H1 (cell line): Measurements from ENCODE around the gene RBM43. TPM values are rescaled to one million over a fixed set of nuclear protein-coding genes. Genes with fewer than 3 reads are reported as not detected.

ENCODE experiments used
- CTCF ChIA-PET: fragments of 300-600 bp; sonication (Branson Sonifier 250); formaldehyde crosslinking; loops from one replicate; lab custom pipeline; 2021; ENCODE audit not compliant: partially characterized antibody; lab: Charles Lee
- POLR2A ChIA-PET: fragments of 300-600 bp; sonication (Branson Sonifier 250); formaldehyde crosslinking; loops from one replicate; lab custom pipeline; 2021; ENCODE audit warnings: inconsistent platforms; ENCODE audit not compliant: partially characterized antibody; lab: Charles Lee
- DNase-seq, 2 experiments: peaks; one replicate each; pipeline versions ENCODE4 v3.0.0 to v3.0.0-alpha.2; 2010 to 2022; ENCODE audit warnings: low spot score in 2 of 2, low read depth in 1 of 2, mixed read lengths in 1 of 2
- FAIRE-seq: peaks from 2 replicates; lab custom pipeline; 2011; peaks lifted over from hg19 to GRCh38; lab: Jason Lieb, UNC
- H2AFZ ChIP-seq: 2 replicates; pipeline ENCODE4 v1.8.1; 2012; ENCODE audit warnings: low read length, inconsistent platforms
- H2AK5ac ChIP-seq: 2 replicates; pipeline ENCODE4 v1.6.1; 2013; ENCODE audit warnings: low read depth, low read length
- H2BK120ac ChIP-seq: replicated peaks from 2 replicates; pipeline ENCODE3; 2013; ENCODE audit warnings: low read depth, low read length, inconsistent platforms
- H2BK12ac ChIP-seq: 2 replicates; pipeline ENCODE4 v1.6.1; 2013; ENCODE audit warnings: low read depth, low read length
- H2BK15ac ChIP-seq: 2 replicates; pipeline ENCODE4 v1.6.1; 2013; ENCODE audit warnings: low read length
- H2BK20ac ChIP-seq: 2 replicates; pipeline ENCODE4 v1.6.1; 2013; ENCODE audit warnings: low read length
- H2BK5ac ChIP-seq: 2 replicates; pipeline ENCODE4 v1.6.1; 2013; ENCODE audit warnings: low read depth, low read length
- H3K14ac ChIP-seq: 2 replicates; pipeline ENCODE4 v1.6.1; 2013; ENCODE audit warnings: inconsistent platforms; ENCODE audit not compliant: insufficient read length
- H3K18ac ChIP-seq: 2 replicates; pipeline ENCODE4 v1.6.1; 2013; ENCODE audit warnings: low read length; ENCODE audit errors: extremely low read depth
- H3K23ac ChIP-seq: 2 replicates; pipeline ENCODE4 v1.6.1; 2013; ENCODE audit warnings: inconsistent platforms; ENCODE audit not compliant: insufficient read length
- H3K23me2 ChIP-seq: 2 replicates; pipeline ENCODE4 v1.6.1; 2013; ENCODE audit warnings: low read depth, low read length
- H3K27ac ChIP-seq: 2 replicates; pipeline ENCODE4 v1.6.1; 2011; ENCODE audit warnings: low read depth, low read length, inconsistent platforms
- H3K27me3 ChIP-seq, 4 experiments: replicated peaks in 1 of 4; 1 replicate in 1 of 4; 2 replicates in 3 of 4; pipeline versions ENCODE4 v1.6.1 to v1.8.1; 2011 to 2013; ENCODE audit warnings: low read length in 3 of 4, mild to moderate bottlenecking in 3 of 4, inconsistent platforms in 2 of 4, mixed read lengths in 2 of 4, moderate library complexity in 1 of 4; ENCODE audit not compliant: control insufficient read depth in 3 of 4, insufficient read depth in 3 of 4; ENCODE audit errors: extremely low read depth in 1 of 4
- H3K36me3 ChIP-seq, 4 experiments: 2 replicates each; pipeline versions ENCODE4 v1.6.1 to v1.8.1; 2011 to 2013; ENCODE audit warnings: mild to moderate bottlenecking in 4 of 4, low read length in 3 of 4, moderate library complexity in 2 of 4, control low read depth in 1 of 4, inconsistent platforms in 1 of 4; ENCODE audit not compliant: insufficient read depth in 4 of 4, control insufficient read depth in 2 of 4
- H3K4ac ChIP-seq: replicated peaks from 2 replicates; pipeline ENCODE3; 2013; ENCODE audit warnings: low read length, low read depth, mixed read lengths, inconsistent platforms; ENCODE audit not compliant: insufficient read length
- H3K4me1 ChIP-seq, 4 experiments: replicated peaks in 1 of 4; 1 replicate in 1 of 4; 2 replicates in 3 of 4; pipeline versions ENCODE4 v1.6.1 to v1.8.1; 2011 to 2013; ENCODE audit warnings: low read length in 3 of 4, inconsistent platforms in 2 of 4, mixed read lengths in 1 of 4; ENCODE audit not compliant: insufficient read depth in 4 of 4, control insufficient read depth in 3 of 4
- H3K4me2 ChIP-seq, 2 experiments: 2 replicates each; pipeline versions ENCODE4 v1.6.1 to v1.8.1; 2011 to 2013; ENCODE audit warnings: low read depth in 2 of 2, low read length in 2 of 2, control low read depth in 1 of 2, inconsistent platforms in 1 of 2, mild to moderate bottlenecking in 1 of 2; ENCODE audit not compliant: insufficient read depth in 1 of 2
- H3K4me3 ChIP-seq, 4 experiments: fragments of 200-600, 300-600 bp in 1 of 4; sonication (generic), shearing (Covaris generic), sonication (Bioruptor Twin) in 1 of 4; 2 replicates each; pipeline versions ENCODE4 v1.5.1 to v1.8.1; 2011 to 2016; ENCODE audit warnings: low read length in 4 of 4, low read depth in 3 of 4, control low read depth in 2 of 4, inconsistent platforms in 2 of 4, mild to moderate bottlenecking in 2 of 4, mixed read lengths in 1 of 4, moderate library complexity in 1 of 4; ENCODE audit not compliant: insufficient read depth in 2 of 4; ENCODE audit errors: extremely low read depth in 1 of 4
- H3K56ac ChIP-seq: replicated peaks from 2 replicates; pipeline ENCODE3; 2013; ENCODE audit warnings: low read depth, mild to moderate bottlenecking, mixed read lengths, low read length, inconsistent platforms; ENCODE audit not compliant: insufficient read length
- H3K79me1 ChIP-seq: 2 replicates; pipeline ENCODE4 v1.6.1; 2013; ENCODE audit warnings: low read depth, low read length, control low read depth
- H3K79me2 ChIP-seq, 2 experiments: 2 replicates each; pipeline versions ENCODE4 v1.6.1 to v1.8.1; 2012 to 2013; ENCODE audit warnings: low read length in 2 of 2, mild to moderate bottlenecking in 2 of 2, inconsistent platforms in 1 of 2; ENCODE audit not compliant: insufficient read depth in 2 of 2, control insufficient read depth in 1 of 2
- H3K9ac ChIP-seq, 4 experiments: replicated peaks in 1 of 4; 1 replicate in 1 of 4; 2 replicates in 3 of 4; pipeline versions ENCODE4 v1.6.1 to v1.8.1; 2011 to 2013; ENCODE audit warnings: low read depth in 3 of 4, low read length in 3 of 4, control low read depth in 2 of 4, mild to moderate bottlenecking in 2 of 4, moderate library complexity in 2 of 4, inconsistent platforms in 1 of 4; ENCODE audit errors: extremely low read depth in 1 of 4
- H3K9me3 ChIP-seq, 2 experiments: 2 replicates each; pipeline versions ENCODE4 v1.6.1 to v1.8.1; 2012 to 2013; ENCODE audit warnings: mild to moderate bottlenecking in 2 of 2, moderate library complexity in 2 of 2, control low read depth in 1 of 2, inconsistent platforms in 1 of 2, low read depth in 1 of 2, low read length in 1 of 2, mixed read lengths in 1 of 2; ENCODE audit not compliant: insufficient read depth in 2 of 2
- H4K20me1 ChIP-seq, 2 experiments: replicated peaks in 1 of 2; 2 replicates each; pipeline versions ENCODE3 to v1.8.1; 2011 to 2013; ENCODE audit warnings: inconsistent platforms in 2 of 2, low read length in 2 of 2, mild to moderate bottlenecking in 1 of 2; ENCODE audit not compliant: insufficient read depth in 2 of 2, control insufficient read depth in 1 of 2
- H4K5ac ChIP-seq: 2 replicates; pipeline ENCODE4 v1.6.1; 2013; ENCODE audit warnings: low read length, low read depth, mixed read lengths, inconsistent platforms; ENCODE audit not compliant: insufficient read length
- H4K8ac ChIP-seq: 2 replicates; pipeline ENCODE4 v1.8.0; 2013; ENCODE audit warnings: mild to moderate bottlenecking, moderate library complexity, low read length, inconsistent platforms; ENCODE audit not compliant: insufficient read depth; ENCODE audit errors: extremely low read depth
- H4K91ac ChIP-seq: replicated peaks from 2 replicates; pipeline ENCODE3; 2013; ENCODE audit warnings: low read length, mixed read lengths, inconsistent platforms; ENCODE audit not compliant: insufficient read length
- BACH1 ChIP-seq: IDR thresholded peaks from 2 replicates; pipeline ENCODE4 v1.6.1; 2012; ENCODE audit warnings: low read length, improper control_type of control experiment
- CTBP2 ChIP-seq: IDR thresholded peaks from 2 replicates; pipeline ENCODE4 v1.7.0; 2011; ENCODE audit warnings: borderline replicate concordance, mild to moderate bottlenecking, moderate library complexity, mixed read lengths, low read length; ENCODE audit not compliant: insufficient read depth, insufficient read length
- EGR1 ChIP-seq: IDR thresholded peaks from 2 replicates; pipeline ENCODE4 v1.6.1; 2011; ENCODE audit warnings: low read depth, low read length, borderline replicate concordance
- EZH2 ChIP-seq: fragments of 200-600 bp; sonication (generic); IDR thresholded peaks from 2 replicates; pipeline ENCODE4 v1.7.1; 2012; ENCODE audit warnings: low read depth, mild to moderate bottlenecking, moderate library complexity, low read length, inconsistent platforms; ENCODE audit not compliant: severe bottlenecking
- GABPA ChIP-seq: IDR thresholded peaks from 2 replicates; pipeline ENCODE4 v1.6.1; 2011; ENCODE audit warnings: mild to moderate bottlenecking, low read length, moderate library complexity, borderline replicate concordance; ENCODE audit not compliant: insufficient read depth
- HDAC2 ChIP-seq, 2 experiments: fragments of 300-600 bp in 1 of 2; sonication (generic) in 1 of 2; IDR thresholded peaks; 2 replicates each; pipeline ENCODE4 v1.6.1; 2011 to 2012; ENCODE audit warnings: low read depth in 2 of 2, low read length in 2 of 2, mild to moderate bottlenecking in 2 of 2, moderate library complexity in 2 of 2, borderline replicate concordance in 1 of 2, inconsistent platforms in 1 of 2
- JUN ChIP-seq: IDR thresholded peaks from 2 replicates; pipeline ENCODE4 v1.6.1; 2011; ENCODE audit warnings: low read depth, mild to moderate bottlenecking, improper control_type of control experiment, low read length
- KDM5A ChIP-seq: fragments of 200-600 bp; IDR thresholded peaks from 2 replicates; pipeline ENCODE4 v1.7.1; 2012; ENCODE audit warnings: mild to moderate bottlenecking, low read length, inconsistent platforms, mixed read lengths
- MAX ChIP-seq: IDR thresholded peaks from 2 replicates; pipeline ENCODE4 v1.6.1; 2012; ENCODE audit warnings: inconsistent platforms
- NRF1 ChIP-seq: IDR thresholded peaks from 2 replicates; pipeline ENCODE4 v1.6.1; 2011; ENCODE audit warnings: mild to moderate bottlenecking, low read depth, low read length, improper control_type of control experiment
- POLR2AphosphoS5 ChIP-seq: IDR thresholded peaks from 2 replicates; pipeline ENCODE4 v1.6.1; 2011; ENCODE audit warnings: low read depth, low read length
- POU5F1 ChIP-seq: IDR thresholded peaks from 2 replicates; pipeline ENCODE4 v1.6.1; 2011; ENCODE audit warnings: low read depth, mild to moderate bottlenecking, low read length, moderate library complexity
- RBBP5 ChIP-seq: IDR thresholded peaks from 2 replicates; pipeline ENCODE4 v1.7.1; 2012; ENCODE audit warnings: low read depth, mild to moderate bottlenecking, inconsistent platforms, low read length, moderate library complexity, borderline replicate concordance
- SP2 ChIP-seq: IDR thresholded peaks from 2 replicates; pipeline ENCODE4 v1.6.1; 2012; ENCODE audit warnings: mild to moderate bottlenecking, low read length, inconsistent platforms
- TEAD4 ChIP-seq: IDR thresholded peaks from 2 replicates; pipeline ENCODE4 v1.6.1; 2012; ENCODE audit warnings: low read depth, low read length, inconsistent platforms, mixed read lengths
- polyA plus RNA-seq, 7 experiments: library from polyadenylated mRNA; depleted of rRNA in 3 of 7; stranded (reverse) in 5 of 7; unstranded in 2 of 7; fragments of >200 nt in 5 of 7; fragments of 200-250 nt in 2 of 7; gene quantifications; 1 replicate in 5 of 7; 2 replicates in 1 of 7; 4 replicates in 1 of 7; pipeline versions ENCODE4 v1.2.1 to v1.2.3, GENCODE V29; 2011 to 2013; ENCODE audit warnings: missing spikeins in 2 of 7, mixed read lengths in 2 of 7
- total RNA-seq: library from RNA; stranded (reverse); fragmentation: NEBNext Ultra II Directional; extraction: Animal tissue kit (Norgen Biotek cat#: 25700); gene quantifications from 2 replicates; pipeline ENCODE4 v1.2.1, GENCODE V29; 2021

Gene RBM43
- total and polyA plus RNA-seq, 2 of the 8 experiments (the other 6 are each of a cell fraction or from before 2014, with no cell fraction given), result 1.7 to 2.0 TPM

DNA sequence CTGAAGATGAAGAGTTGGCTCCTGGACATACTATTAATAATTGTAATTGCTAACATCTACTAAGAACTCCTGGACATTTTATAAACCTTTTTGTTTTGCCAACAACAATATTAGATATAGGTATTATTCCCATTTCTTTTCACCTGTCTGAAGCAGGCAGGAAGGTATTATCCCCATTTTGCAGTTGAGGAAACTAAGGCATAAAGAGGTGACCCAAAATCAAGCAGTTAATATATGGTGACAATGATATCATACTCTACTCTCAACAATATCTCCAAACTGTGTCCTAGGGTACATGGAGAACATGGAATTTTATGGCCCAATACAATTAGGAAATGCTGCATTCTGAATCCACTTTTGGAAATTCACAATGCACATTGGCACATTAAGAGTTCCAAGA, 29.6 kb upstream of the RBM43 start:
- Histone ChIP-seq H3K9me3 (no peaks in the 10 kb centered on the region; a peak in 1 of 4 replicates), H2AK5ac (no peak overlapping the region), H3K9ac (no peak overlapping the region), H3K56ac (no peak overlapping the region), H2BK12ac (no peak overlapping the region), H4K20me1 (no peaks in the 10 kb centered on the region), H2BK20ac (no peak overlapping the region), H3K27me3 (no peaks in the 10 kb centered on the region), H3K4ac (no peak overlapping the region), H2BK120ac (no peak overlapping the region), H4K91ac (no peak overlapping the region), H3K36me3 (no peaks in the 10 kb centered on the region), H3K18ac (no peak overlapping the region), H3K14ac (no peak overlapping the region), H3K4me2 (no peak overlapping the region), H2AFZ (no peak overlapping the region), H3K27ac (no peak overlapping the region), H3K79me1 (no peaks in the 10 kb centered on the region), H4K5ac (no peak overlapping the region), H3K23me2 (peaks cover 3% of the 10 kb centered on the region; the same call in 1 of the 2 replicates), H3K4me3 (no peak overlapping the region), H4K8ac (no peak overlapping the region)
- FAIRE-seq, result no peak
- ChIA-PET POLR2A (interaction anchor here (2.4 kb wide), 1 partner anchor 29 kb away, joined by 5 read pairs; the partner anchor contains the start of gene RBM43), CTCF (no interaction called here)
- DNase-seq, result no peak
- TF ChIP-seq HDAC2 (IDR thresholded peaks at IDR 0.05; ENCODE audit: borderline replicate concordance in 1 of 2, low read depth in 2 of 2, low read length in 2 of 2), result no peak
- TF ChIP-seq BACH1, result no peak
- no peak for TF ChIP-seq EZH2
- TF ChIP-seq KDM5A, result no peak
- TF ChIP-seq JUN, result no peak
- TF ChIP-seq POU5F1, result no peak
- TF ChIP-seq POLR2AphosphoS5, result no peak
- TF ChIP-seq CTBP2, result no peak
- no peak for TF ChIP-seq MAX
- no peak for TF ChIP-seq EGR1
- no peak for TF ChIP-seq TEAD4
- no peak for TF ChIP-seq SP2
- TF ChIP-seq RBBP5, result no peak
- no peak for TF ChIP-seq NRF1
- TF ChIP-seq GABPA, result no peak
- TF ChIP-seq, all 59 proteins: peak for 0
- peaks cover 0 to 4% (median 2%) of the 10 kb centered on the region in 4 experiments; a peak in 2 of 7 replicates for H3K4me1 ChIP-seq
- H2BK5ac ChIP-seq, result no peak overlapping the region
- H2BK15ac ChIP-seq, result no peak overlapping the region
- H3K23ac ChIP-seq, result no peak overlapping the region
- H3K79me2 ChIP-seq, result no peaks in the 10 kb centered on the region
